DOHH2 (cell line): ENCODE data around the gene SLC35F1.

ENCODE experiments used
- H3F3A ChIP-seq: fragments of 200-600 bp; sonication (generic), shearing (Covaris generic); 2 replicates; pipeline ENCODE4 v1.6.0; 2016; ENCODE audit warnings: antibody characterized with exemption, mild to moderate bottlenecking; ENCODE audit not compliant: control insufficient read depth, insufficient read depth
- H3K27ac ChIP-seq: fragments of 200-600 bp; sonication (generic); 2 replicates; pipeline ENCODE4 v1.5.1; 2014; ENCODE audit warnings: low read depth, mild to moderate bottlenecking, low read length, moderate library complexity
- H3K27me3 ChIP-seq: fragments of 200-600 bp; sonication (generic); 2 replicates; pipeline ENCODE4 v1.6.1; 2014; ENCODE audit warnings: mild to moderate bottlenecking, low read length, mixed read lengths; ENCODE audit not compliant: control insufficient read depth
- H3K36me3 ChIP-seq: fragments of 200-600 bp; sonication (generic); 2 replicates; pipeline ENCODE4 v1.6.1; 2014; ENCODE audit warnings: mild to moderate bottlenecking, low read length, moderate library complexity, mixed read lengths; ENCODE audit not compliant: control insufficient read depth
- H3K4me1 ChIP-seq: fragments of 200-600 bp; sonication (generic); 2 replicates; pipeline ENCODE4 v1.6.1; 2014; ENCODE audit warnings: mild to moderate bottlenecking, low read length, mixed read lengths; ENCODE audit not compliant: control insufficient read depth
- H3K4me2 ChIP-seq: fragments of 200-600 bp; sonication (generic); 2 replicates; pipeline ENCODE4 v1.6.0; 2014; ENCODE audit warnings: mild to moderate bottlenecking, low read length, moderate library complexity
- H3K4me3 ChIP-seq: fragments of 200-600 bp; sonication (generic); 2 replicates; pipeline ENCODE4 v1.5.1; 2014; ENCODE audit warnings: mild to moderate bottlenecking, low read length, mixed read lengths
- H3K79me2 ChIP-seq: fragments of 200-600 bp; sonication (generic); 2 replicates; pipeline ENCODE4 v1.6.1; 2014; ENCODE audit warnings: mild to moderate bottlenecking, low read length, mixed read lengths; ENCODE audit not compliant: control insufficient read depth
- H3K9me2 ChIP-seq: fragments of 200-600 bp; sonication (generic); replicated peaks from 2 replicates; pipeline ENCODE4 v1.6.1; 2014; ENCODE audit warnings: mild to moderate bottlenecking, low read length, mixed read lengths; ENCODE audit not compliant: control insufficient read depth
- H3K9me3 ChIP-seq: fragments of 200-600 bp; sonication (generic); 2 replicates; pipeline ENCODE4 v1.6.1; 2014; ENCODE audit warnings: antibody characterized with exemption, low read length, mixed read lengths; ENCODE audit not compliant: control insufficient read depth, insufficient read depth
- H4K20me1 ChIP-seq: fragments of 200-600 bp; sonication (generic); 2 replicates; pipeline ENCODE4 v1.6.0; 2014; ENCODE audit warnings: low read depth, mild to moderate bottlenecking, antibody characterized with exemption, low read length, moderate library complexity; ENCODE audit not compliant: control insufficient read depth, insufficient read depth
- CTCF ChIP-seq: fragments of 200-600 bp; sonication (generic); IDR thresholded peaks from one replicate; pipeline ENCODE4 v1.5.1; 2014; ENCODE audit warnings: antibody characterized with exemption, mild to moderate bottlenecking, low read depth, low read length; ENCODE audit not compliant: poor library complexity, severe bottlenecking
- EZH2phosphoT487 ChIP-seq: fragments of 200-600 bp; sonication (generic); IDR thresholded peaks from 2 replicates; pipeline ENCODE4 v1.6.1; 2017; ENCODE audit warnings: borderline replicate concordance, mild to moderate bottlenecking, antibody characterized with exemption, low read length, moderate library complexity, mixed read lengths

SLC35F1 gene

GRCh38 chr6:118325220-118325860 lies 418.3 kb downstream of the SLC35F1 start:
- no peaks in the 10 kb centered on the region for H3F3A ChIP-seq
- H3K36me3 ChIP-seq: no peaks in the 10 kb centered on the region
- no peak for TF ChIP-seq EZH2phosphoT487
- TF ChIP-seq CTCF: no peak
- H3K4me3 ChIP-seq: no peak overlapping the region
- H3K4me1 ChIP-seq: no peaks in the 10 kb centered on the region
- H4K20me1 ChIP-seq: no peaks in the 10 kb centered on the region
- H3K9me3 ChIP-seq: no peaks in the 10 kb centered on the region
- H3K9me2 ChIP-seq: no peaks in the 10 kb centered on the region
- no peak overlapping the region for H3K27ac ChIP-seq
- no peaks in the 10 kb centered on the region for H3K27me3 ChIP-seq
- no peak overlapping the region for H3K4me2 ChIP-seq
- H3K79me2 ChIP-seq: no peaks in the 10 kb centered on the region

- H3K9me2 ChIP-seq: no peaks in the 10 kb centered on the region
- no peaks in the 10 kb centered on the region for H3K79me2 ChIP-seq
- H3K27me3 ChIP-seq: no peaks in the 10 kb centered on the region
- no peaks in the 10 kb centered on the region for H3K9me3 ChIP-seq
- no peaks in the 10 kb centered on the region for H3K4me1 ChIP-seq
- no peaks in the 10 kb centered on the region for H4K20me1 ChIP-seq
- no peak overlapping the region for H3K4me3 ChIP-seq
- TF ChIP-seq CTCF: no peak
- no peak for TF ChIP-seq EZH2phosphoT487
- H3K27ac ChIP-seq: no peak overlapping the region
- no peaks in the 10 kb centered on the region for H3F3A ChIP-seq
- H3K36me3 ChIP-seq: no peaks in the 10 kb centered on the region
- no peak overlapping the region for H3K4me2 ChIP-seq
These were observed 419.6 kb downstream of the SLC35F1 start for GRCh38 chr6:118326712-118327111.

GRCh38 chr6:118327237-118327636 lies 420.2 kb downstream of the SLC35F1 start:
- Histone ChIP-seq H3K79me2 (no peaks in the 10 kb centered on the region), H3F3A (no peaks in the 10 kb centered on the region)

More at GRCh38 chr6:118327237-118327636, 420.2 kb downstream of the SLC35F1 start:
- TF ChIP-seq EZH2phosphoT487: no peak
- no peak for TF ChIP-seq CTCF
- H3K9me2 ChIP-seq: no peaks in the 10 kb centered on the region
- H3K36me3 ChIP-seq: no peaks in the 10 kb centered on the region
- no peaks in the 10 kb centered on the region for H4K20me1 ChIP-seq
- no peak overlapping the region for H3K4me3 ChIP-seq
- no peak overlapping the region for H3K27ac ChIP-seq
- H3K27me3 ChIP-seq: no peaks in the 10 kb centered on the region
- no peaks in the 10 kb centered on the region for H3K4me1 ChIP-seq
- no peaks in the 10 kb centered on the region for H3K9me3 ChIP-seq
- H3K4me2 ChIP-seq: no peak overlapping the region
